Measurements from ENCODE around the gene SMS. TPM values are rescaled to one million over a fixed set of nuclear protein-coding genes. Genes with fewer than 3 reads are reported as not detected.
"Not testable (repeated sequence)": the region's sequence is repeated elsewhere in the genome, so short reads cannot be mapped to it uniquely, and the experiment has no call there.

The SMS gene
- total and polyA plus RNA-seq, 9 donors = 52.8 to 204 (median 90.8) TPM

DNA sequence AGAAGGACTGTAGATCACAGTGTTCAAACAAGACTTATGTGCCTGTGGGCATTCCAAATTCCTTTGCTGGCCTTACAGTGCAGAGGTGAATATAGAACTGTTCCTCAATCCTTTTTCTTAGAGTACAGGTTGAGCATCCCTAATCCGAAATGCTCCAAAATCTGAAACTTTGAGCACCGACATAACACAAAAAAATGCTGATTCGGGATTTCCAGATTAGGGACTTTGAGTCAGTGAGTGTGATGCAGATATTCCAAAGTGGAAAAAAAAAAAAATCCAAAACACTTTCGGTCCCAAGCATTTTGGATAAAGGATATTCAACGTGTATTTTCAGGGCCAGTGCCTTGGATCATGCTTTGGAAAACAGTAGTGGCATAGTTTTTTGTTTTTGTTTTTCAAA lies 9.2 kb downstream of the SMS start:
- no peaks in the 10 kb centered on the region for H3K27me3 ChIP-seq
- peaks cover 5% of the 10 kb centered on the region for H3K4me1 ChIP-seq (ENCODE audit: insufficient read depth)
- H3K36me3 ChIP-seq = no peaks in the 10 kb centered on the region
- 35 to 36% (median 36%) methylated on average over 5 of the region's 5 CpGs for WGBS, 3 donors
- TF ChIP-seq EP300 (IDR thresholded peaks at IDR 0.05) (no peak), POLR2A (IDR thresholded peaks at IDR 0.05) (no peak)
- TF ChIP-seq, protein P1, sequence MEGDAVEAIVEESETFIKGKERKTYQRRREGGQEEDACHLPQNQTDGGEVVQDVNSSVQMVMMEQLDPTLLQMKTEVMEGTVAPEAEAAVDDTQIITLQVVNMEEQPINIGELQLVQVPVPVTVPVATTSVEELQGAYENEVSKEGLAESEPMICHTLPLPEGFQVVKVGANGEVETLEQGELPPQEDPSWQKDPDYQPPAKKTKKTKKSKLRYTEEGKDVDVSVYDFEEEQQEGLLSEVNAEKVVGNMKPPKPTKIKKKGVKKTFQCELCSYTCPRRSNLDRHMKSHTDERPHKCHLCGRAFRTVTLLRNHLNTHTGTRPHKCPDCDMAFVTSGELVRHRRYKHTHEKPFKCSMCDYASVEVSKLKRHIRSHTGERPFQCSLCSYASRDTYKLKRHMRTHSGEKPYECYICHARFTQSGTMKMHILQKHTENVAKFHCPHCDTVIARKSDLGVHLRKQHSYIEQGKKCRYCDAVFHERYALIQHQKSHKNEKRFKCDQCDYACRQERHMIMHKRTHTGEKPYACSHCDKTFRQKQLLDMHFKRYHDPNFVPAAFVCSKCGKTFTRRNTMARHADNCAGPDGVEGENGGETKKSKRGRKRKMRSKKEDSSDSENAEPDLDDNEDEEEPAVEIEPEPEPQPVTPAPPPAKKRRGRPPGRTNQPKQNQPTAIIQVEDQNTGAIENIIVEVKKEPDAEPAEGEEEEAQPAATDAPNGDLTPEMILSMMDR (IDR thresholded peaks at IDR 0.05) = no peak
- H3K27ac ChIP-seq = no peak overlapping the region
- H3K4me3 ChIP-seq = no peak overlapping the region
- no peak for DNase-seq
- intact Hi-C loops (cut with DNase I) = no loop called here
- H3K9me3 ChIP-seq = no peaks in the 10 kb centered on the region

DNA sequence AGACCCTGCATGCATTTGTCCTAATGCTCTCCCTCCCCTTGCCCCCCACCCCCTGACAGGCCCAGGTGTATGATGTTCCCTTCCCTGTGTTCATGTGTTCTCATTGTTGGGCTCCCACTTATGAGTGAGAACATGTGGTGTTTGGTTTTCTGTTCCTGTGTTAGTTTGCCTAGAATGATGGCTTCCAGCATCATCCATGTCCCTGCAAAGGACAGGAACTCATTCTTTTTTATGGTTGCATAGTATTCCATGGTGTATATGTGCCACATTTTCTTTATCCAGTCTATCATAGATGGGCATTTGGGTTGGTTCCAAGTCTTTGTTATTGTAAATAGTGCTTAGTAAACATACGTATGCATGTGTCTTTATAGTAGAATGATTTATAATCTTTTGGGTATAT lies 10.0 kb downstream of the SMS start:
- H3K9me3 ChIP-seq; H3K27me3 ChIP-seq; H3K4me3 ChIP-seq; H3K4me1 ChIP-seq (ENCODE audit: insufficient read depth); intact Hi-C loops (cut with DNase I); H3K27ac ChIP-seq; DNase-seq; H3K36me3 ChIP-seq: not testable (repeated sequence)
- 74 to 80% (median 75%) methylated on average over 1 of the region's 1 CpG for WGBS, 3 donors

DNA sequence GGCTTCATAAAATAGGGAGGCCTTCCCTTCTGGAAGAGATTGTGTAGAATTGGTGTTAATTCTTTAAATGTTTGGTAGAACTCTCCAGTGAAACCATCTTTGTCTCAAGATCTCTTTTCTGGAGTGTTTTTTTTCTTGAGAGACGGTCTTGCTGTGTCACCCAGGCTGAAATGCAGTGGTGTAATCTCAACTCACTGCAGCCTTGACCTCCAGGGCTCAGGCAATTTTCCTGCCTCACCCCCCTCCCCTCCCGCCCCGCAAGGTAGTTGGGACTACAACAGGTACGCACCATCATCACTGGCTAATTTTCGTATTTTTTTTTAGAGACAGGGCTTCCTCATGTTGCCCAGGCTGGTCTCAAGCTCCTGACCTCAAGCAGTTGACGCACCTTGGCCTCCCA lies 12.1 kb downstream of the SMS start:
- Histone ChIP-seq H3K27ac (peak overlapping the region in 1 of 2 donors; percentile 48), H3K9me3 (no peaks in the 10 kb centered on the region), H3K27me3 (no peaks in the 10 kb centered on the region), H3K4me3 (no peak overlapping the region), H3K4me1 (ENCODE audit: insufficient read depth) (peaks cover 12% of the 10 kb centered on the region), H3K36me3 (no peaks in the 10 kb centered on the region)
- intact Hi-C loops (cut with DNase I) = no loop called here
- WGBS, 3 donors = 54 to 77% (median 75%) methylated on average over 6 of the region's 6 CpGs
- no peak for TF ChIP-seq EP300 (IDR thresholded peaks at IDR 0.05)
- TF ChIP-seq, protein P1 (IDR thresholded peaks at IDR 0.05) = no peak
- DNase-seq = no peak

DNA sequence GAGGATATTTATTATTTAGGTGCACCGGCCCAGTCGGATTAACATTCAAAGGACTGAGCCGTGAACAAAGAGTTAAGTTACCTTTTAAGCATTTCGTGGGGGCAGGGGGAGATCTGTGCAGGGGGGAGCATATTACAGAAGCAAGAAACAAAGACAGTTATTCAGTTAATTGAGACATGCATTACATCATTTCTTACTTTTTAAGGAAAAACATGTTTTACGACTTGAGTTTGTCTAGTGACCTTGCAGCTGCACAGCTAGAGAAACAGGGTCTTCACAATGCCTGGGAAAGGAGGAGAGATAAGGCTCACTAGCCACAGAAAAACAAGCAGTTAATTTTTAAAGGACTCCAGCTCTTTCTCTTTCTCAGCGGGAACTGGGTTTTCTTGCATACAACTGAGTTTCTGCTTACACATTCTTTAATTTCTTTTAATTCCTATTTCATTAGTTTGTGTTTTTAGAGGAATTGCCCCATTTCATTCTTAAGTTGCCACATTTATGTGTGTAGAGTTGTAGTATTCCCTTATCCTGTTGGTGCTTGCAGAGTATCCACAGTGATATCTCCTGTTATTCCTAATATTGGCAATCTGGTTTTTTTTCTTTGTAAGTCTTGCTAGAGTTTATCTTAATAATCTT lies 12.8 kb downstream of the SMS start:
- DNase-seq; intact Hi-C loops (cut with DNase I); H3K36me3 ChIP-seq; H3K9me3 ChIP-seq; H3K27me3 ChIP-seq; H3K4me3 ChIP-seq: not testable (repeated sequence)
- Histone ChIP-seq H3K27ac (peak overlapping the region in 1 of 2 donors; percentile 60), H3K4me1 (ENCODE audit: insufficient read depth) (peaks cover 12% of the 10 kb centered on the region)
- WGBS, 3 donors = 31 to 42% (median 37%) methylated on average over 6 of the region's 6 CpGs

DNA sequence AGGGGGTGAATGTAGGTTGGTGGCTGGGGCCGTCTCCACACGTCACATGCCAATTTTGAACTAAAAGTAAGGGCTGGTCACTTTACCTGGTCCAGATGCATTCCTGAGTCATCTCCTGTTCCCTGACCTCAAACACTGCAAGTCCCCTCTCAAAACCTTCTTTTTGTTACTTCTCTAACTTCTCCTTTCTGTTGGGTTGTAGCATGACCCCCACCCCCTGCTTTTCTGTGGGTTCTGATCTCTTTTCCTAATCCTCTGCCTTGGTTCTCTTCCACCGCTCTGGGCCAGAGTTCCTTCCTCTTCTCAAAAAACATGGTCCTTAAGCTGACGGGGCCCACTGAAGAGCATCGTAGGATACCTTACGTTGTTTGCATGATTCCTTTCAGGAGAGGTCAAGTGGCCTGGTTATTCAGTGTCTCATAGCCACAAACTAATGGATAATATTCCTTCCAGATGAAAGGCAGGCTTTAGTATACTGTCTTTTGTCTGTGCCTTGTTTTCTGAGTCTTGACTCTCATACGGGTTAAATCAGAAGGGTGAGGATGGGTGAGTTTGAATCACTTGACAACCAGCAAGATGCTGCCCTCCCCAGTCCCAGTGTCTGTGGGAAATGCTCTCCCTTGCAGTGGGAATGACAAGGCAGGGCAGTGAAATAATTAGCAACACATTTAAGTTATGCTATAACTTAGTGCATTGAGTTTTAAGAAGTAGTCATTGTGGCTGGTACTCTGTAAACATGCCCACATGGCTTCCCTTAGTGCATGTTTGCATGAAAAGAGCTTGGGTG lies 15.1 kb downstream of the SMS start:
- 43 to 57% (median 55%) methylated on average over 7 of the region's 7 CpGs for WGBS, 3 donors
- intact Hi-C loops (cut with DNase I) = no loop called here
- no peak for TF ChIP-seq POLR2A (IDR thresholded peaks at IDR 0.05)
- Histone ChIP-seq H3K36me3 (no peaks in the 10 kb centered on the region), H3K27ac (peak overlapping the region in 1 of 2 donors; percentile 60), H3K4me3 (no peak overlapping the region), H3K27me3 (no peaks in the 10 kb centered on the region), H3K9me3 (no peaks in the 10 kb centered on the region), H3K4me1 (ENCODE audit: insufficient read depth) (peaks cover 18% of the 10 kb centered on the region)
- DNase-seq = no peak

DNA sequence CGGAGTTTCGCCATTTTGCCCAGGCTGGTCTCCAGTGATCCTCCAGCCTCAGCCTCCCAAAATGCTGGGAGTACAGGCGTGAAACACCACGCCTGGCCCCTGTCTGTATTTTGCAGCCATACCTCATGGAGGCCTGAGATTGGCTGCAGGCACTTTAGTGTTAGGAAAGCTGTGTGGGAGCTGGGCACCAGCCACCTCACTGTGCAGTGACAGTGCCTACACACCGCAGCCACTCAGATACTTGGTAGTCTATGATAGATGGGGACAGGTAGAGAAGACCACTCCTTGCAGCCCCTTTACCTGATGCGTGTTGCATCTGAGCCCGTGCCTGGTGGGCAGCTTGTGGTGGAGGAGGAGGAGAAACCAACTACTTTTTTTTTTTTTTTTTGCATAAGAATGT lies 16.3 kb downstream of the SMS start:
- H3K4me3 ChIP-seq = no peak overlapping the region
- 89 to 95% (median 91%) methylated on average over 7 of the region's 7 CpGs for WGBS, 3 donors
- no peaks in the 10 kb centered on the region for H3K36me3 ChIP-seq
- no peak for DNase-seq
- no peak overlapping the region for H3K27ac ChIP-seq
- no peaks in the 10 kb centered on the region for H3K9me3 ChIP-seq
- intact Hi-C loops (cut with DNase I) = no loop called here
- TF ChIP-seq EP300 (IDR thresholded peaks at IDR 0.05) = no peak
- TF ChIP-seq POLR2A (IDR thresholded peaks at IDR 0.05) = no peak
- TF ChIP-seq, protein P1 (IDR thresholded peaks at IDR 0.05) = no peak
- H3K4me1 ChIP-seq (ENCODE audit: insufficient read depth) = peaks cover 25% of the 10 kb centered on the region
- no peaks in the 10 kb centered on the region for H3K27me3 ChIP-seq
